HG03280 (cell line): Measurements from ENCODE around the gene TBC1D3E.
"Not testable (repeated sequence)": the region's sequence is repeated elsewhere in the genome, so short reads cannot be mapped to it uniquely, and the experiment has no call there.

ENCODE experiments used
- ATAC-seq: cut with Tn5 transposase; IDR thresholded peaks from one replicate; pipeline ENCODE4 v1.9.1; 2021; ENCODE audit warnings: mild to moderate bottlenecking, moderate library complexity; ENCODE audit not compliant: unreplicated experiment

The TBC1D3E gene

DNA sequence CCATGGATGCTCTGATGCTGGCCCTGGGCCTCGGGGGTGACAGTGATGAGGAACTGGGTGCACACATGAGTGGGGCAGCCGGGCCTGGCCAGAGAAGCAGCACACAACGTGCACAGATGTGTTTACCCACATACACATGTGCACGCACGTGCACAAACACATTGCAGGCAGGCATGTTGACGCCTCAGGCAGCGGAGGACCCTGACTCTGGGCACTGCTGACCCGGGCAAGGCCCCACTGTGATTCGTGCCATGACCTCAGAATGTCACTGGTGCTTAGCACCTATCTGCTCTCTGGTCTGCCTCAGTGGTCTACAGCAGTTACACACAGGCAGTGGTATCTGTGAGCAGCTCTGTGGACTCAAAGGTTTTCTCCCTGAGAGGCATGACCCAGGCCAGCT, at the start of gene TBC1D3E:
Gene TBC1D3E (plus strand): TSS at position 301 of the 400 bp plus-strand sequence. CDS start 1,545 bp downstream, outside the sequence.
- ATAC-seq, result not testable (repeated sequence)

DNA sequence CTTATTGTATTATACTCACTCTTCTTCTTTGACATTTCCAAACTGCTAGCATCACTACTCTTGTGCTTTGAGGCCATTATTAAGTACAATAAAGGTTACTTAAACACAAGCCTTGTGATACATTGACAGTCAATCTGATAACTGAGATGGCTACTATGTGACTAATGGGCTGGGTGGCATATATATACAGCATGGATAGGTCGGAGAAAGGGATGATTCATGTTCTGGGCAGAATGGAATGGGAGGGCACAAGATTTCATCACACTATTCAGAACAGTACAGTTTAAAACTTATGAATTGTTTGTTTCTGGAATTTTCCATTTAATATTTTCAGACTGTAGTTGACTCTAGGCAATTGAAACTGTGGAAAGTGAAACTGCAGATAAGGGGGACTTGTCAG, 40.4 kb upstream of the TBC1D3E start:
- not testable (repeated sequence) for ATAC-seq

- ATAC-seq, result not testable (repeated sequence)
These were observed 39.6 kb upstream of the TBC1D3E start for GRCh38 chr17:38088120-38088519.

- not testable (repeated sequence) for ATAC-seq
These were observed 33.6 kb upstream of the TBC1D3E start for GRCh38 chr17:38094059-38094694.

DNA sequence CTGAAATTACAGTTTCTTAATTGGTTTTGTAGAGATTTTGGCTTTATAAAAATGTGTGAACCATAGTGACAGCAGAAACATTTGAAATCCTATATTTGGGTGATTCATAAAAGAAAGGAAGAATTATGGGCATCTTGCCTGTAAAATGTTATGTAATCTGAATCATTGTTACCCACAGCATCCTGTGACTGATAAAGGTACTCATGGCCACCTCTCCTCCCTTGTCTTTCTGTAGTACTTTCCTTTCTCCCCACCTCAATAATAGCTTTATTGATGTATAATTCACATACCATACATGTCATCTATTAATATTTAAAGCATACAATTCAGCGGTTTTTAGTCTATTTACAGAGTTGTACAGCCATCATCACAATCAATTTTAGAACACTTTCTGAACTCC, 28.5 kb upstream of the TBC1D3E start:
- ATAC-seq, result not testable (repeated sequence)

DNA sequence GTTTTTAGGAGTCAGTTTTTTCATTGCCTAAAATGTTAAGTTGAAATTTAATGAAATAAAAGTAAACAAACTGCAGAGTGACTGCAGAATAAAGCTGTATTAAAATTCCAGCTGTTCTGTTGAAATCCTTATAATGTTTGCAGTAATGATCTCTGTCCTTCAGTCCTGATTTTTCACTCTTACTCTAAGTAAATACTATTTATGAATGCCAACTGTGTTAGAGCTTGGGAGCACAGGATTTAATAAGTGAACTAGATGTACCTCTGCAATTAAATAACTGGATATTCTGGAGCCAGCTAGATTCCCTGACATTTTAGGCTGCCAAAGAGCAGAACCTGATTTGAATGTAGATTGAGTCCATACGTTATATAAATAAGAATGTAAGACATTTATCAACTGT, 7.9 kb upstream of the TBC1D3E start:
- not testable (repeated sequence) for ATAC-seq

DNA sequence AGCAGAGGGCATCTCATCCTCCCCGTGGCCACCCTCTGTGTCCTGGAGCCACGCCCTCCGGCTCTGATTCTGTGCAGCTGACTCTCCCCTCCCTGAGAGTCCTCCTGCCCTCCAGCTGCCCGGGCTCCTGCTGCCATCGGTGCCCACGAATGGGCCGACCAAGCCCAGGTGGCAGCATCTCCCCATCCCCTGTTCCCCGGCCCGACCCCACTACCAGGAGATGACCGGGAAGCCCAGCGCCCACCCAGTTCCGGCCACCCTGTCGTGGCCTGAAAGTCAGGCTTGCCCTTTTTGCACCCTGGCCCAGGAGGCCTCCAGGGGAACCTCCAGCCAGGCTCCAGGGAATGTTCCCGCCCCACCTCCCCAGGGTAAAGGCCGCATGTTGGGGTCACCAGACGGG, 7.1 kb downstream of the TBC1D3E start:
- ATAC-seq, result not testable (repeated sequence)
